ENCODE data around the gene TRMT10B.

GRCh38 chr9:37730839-37731238, 22.8 kb upstream of the TRMT10B start:
- TF ChIP-seq, protein P1, sequence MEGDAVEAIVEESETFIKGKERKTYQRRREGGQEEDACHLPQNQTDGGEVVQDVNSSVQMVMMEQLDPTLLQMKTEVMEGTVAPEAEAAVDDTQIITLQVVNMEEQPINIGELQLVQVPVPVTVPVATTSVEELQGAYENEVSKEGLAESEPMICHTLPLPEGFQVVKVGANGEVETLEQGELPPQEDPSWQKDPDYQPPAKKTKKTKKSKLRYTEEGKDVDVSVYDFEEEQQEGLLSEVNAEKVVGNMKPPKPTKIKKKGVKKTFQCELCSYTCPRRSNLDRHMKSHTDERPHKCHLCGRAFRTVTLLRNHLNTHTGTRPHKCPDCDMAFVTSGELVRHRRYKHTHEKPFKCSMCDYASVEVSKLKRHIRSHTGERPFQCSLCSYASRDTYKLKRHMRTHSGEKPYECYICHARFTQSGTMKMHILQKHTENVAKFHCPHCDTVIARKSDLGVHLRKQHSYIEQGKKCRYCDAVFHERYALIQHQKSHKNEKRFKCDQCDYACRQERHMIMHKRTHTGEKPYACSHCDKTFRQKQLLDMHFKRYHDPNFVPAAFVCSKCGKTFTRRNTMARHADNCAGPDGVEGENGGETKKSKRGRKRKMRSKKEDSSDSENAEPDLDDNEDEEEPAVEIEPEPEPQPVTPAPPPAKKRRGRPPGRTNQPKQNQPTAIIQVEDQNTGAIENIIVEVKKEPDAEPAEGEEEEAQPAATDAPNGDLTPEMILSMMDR (IDR thresholded peaks at IDR 0.05; ENCODE audit: poor library complexity) = no peak
- no peak for TF ChIP-seq EZH2 (IDR thresholded peaks at IDR 0.05; ENCODE audit: borderline replicate concordance)
